Kidney epithelial cell (primary cell): ENCODE results near the gene ENTPD7. TPM values are rescaled to one million over a fixed set of nuclear protein-coding genes. Genes with fewer than 3 reads are reported as not detected.

Experiments
- DNase-seq: peaks from one replicate; pipeline ENCODE4 v3.0.0-alpha.2; 2010; ENCODE audit warnings: low read depth
- H3K27me3 ChIP-seq: 2 replicates; pipeline ENCODE4 v1.6.0; 2011; ENCODE audit warnings: low read length; ENCODE audit not compliant: control insufficient read depth, insufficient read depth
- H3K36me3 ChIP-seq: 2 replicates; pipeline ENCODE4 v1.5.1; 2011; ENCODE audit warnings: low read length; ENCODE audit not compliant: control insufficient read depth, insufficient read depth
- H3K4me3 ChIP-seq: 2 replicates; pipeline ENCODE4 v1.5.1; 2011; ENCODE audit warnings: low read depth, mild to moderate bottlenecking, control low read depth, low read length
- CTCF ChIP-seq: IDR thresholded peaks from 2 replicates; pipeline ENCODE4 v1.5.1; 2011; ENCODE audit warnings: mild to moderate bottlenecking, moderate library complexity, low read length, control low read depth, inconsistent platforms; ENCODE audit not compliant: insufficient read depth, poor library complexity, severe bottlenecking
- total RNA-seq: library from RNA; depleted of rRNA; stranded (reverse); fragments of >200 nt; gene quantifications from 2 replicates; pipeline ENCODE4 v1.2.3, GENCODE V29; 2015

ENTPD7 gene
- 27.7 and 29.1 TPM in 2 replicates for total RNA-seq

GRCh38 chr10:99659031-99659867 is at the start of gene ENTPD7:
Gene ENTPD7, plus strand, starts transcription at chr10:99659509. Its CDS starts 448 bp downstream, at chr10:99659957.
- Histone ChIP-seq H3K36me3 (no peaks in the 10 kb centered on the region), H3K4me3 (peak within 1 kb of the TSS; percentile 87), H3K27me3 (no peaks in the 10 kb centered on the region)
- peak; percentile 7 for TF ChIP-seq CTCF
- DNase-seq: peak; percentile 90

GRCh38 chr10:99610221-99610620 is 49.1 kb upstream of the ENTPD7 start:
- H3K36me3 ChIP-seq: peaks cover 2% of the 10 kb centered on the region
- TF ChIP-seq CTCF: no peak
- H3K27me3 ChIP-seq: no peaks in the 10 kb centered on the region
- no peak for DNase-seq
- H3K4me3 ChIP-seq: no peak overlapping the region

- no peak for TF ChIP-seq CTCF
- no peak for DNase-seq
- Histone ChIP-seq H3K27me3 (no peaks in the 10 kb centered on the region), H3K36me3 (peaks cover 2% of the 10 kb centered on the region), H3K4me3 (no peak overlapping the region)
Measured at GRCh38 chr10:99611326-99611725, 48.0 kb upstream of the ENTPD7 start.

GRCh38 chr10:99612167-99612831 is 47.0 kb upstream of the ENTPD7 start:
- Histone ChIP-seq H3K36me3 (peaks cover 2% of the 10 kb centered on the region), H3K27me3 (no peaks in the 10 kb centered on the region), H3K4me3 (no peak overlapping the region)
- peak; percentile 75 for TF ChIP-seq CTCF
- no peak for DNase-seq

GRCh38 chr10:99615426-99615825 is 43.9 kb upstream of the ENTPD7 start:
- TF ChIP-seq CTCF: no peak
- peaks cover 2% of the 10 kb centered on the region for H3K36me3 ChIP-seq

GRCh38 chr10:99617696-99618095 is 41.6 kb upstream of the ENTPD7 start:
- DNase-seq: no peak
- Histone ChIP-seq H3K36me3 (no peaks in the 10 kb centered on the region), H3K27me3 (no peaks in the 10 kb centered on the region), H3K4me3 (no peak overlapping the region)
- no peak for TF ChIP-seq CTCF

More at GRCh38 chr10:99615426-99615825, 43.9 kb upstream of the ENTPD7 start:
- no peak for DNase-seq
- Histone ChIP-seq H3K4me3 (no peak overlapping the region), H3K27me3 (no peaks in the 10 kb centered on the region)
